ENCODE measurements around the gene WFDC6.

DNA sequence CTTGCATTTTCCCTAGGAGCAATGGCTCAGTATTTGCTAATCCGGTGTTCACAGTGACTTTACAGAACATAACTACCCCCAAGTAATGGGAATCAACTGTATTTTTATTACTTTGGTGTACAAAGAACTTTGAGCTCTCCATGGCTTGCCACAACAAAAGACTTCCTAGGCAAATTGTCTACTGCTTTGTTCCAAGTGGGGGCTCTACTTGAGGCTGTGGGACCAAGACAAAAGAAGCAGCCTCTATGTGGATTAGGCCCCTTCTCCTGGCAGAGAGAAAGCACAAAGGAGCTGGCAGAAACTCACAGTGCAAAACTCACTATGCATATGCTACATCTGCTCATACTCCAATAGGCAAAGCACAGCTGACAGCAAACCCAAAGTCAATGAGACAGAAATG, 38.9 kb upstream of the WFDC6 start:
- no peak for TF ChIP-seq EHMT2 (IDR thresholded peaks at IDR 0.05; ENCODE audit: low read depth)
- TF ChIP-seq MYC (IDR thresholded peaks at IDR 0.05; ENCODE audit: borderline replicate concordance, low read length), result no peak
- no peak for TF ChIP-seq CTCF (IDR thresholded peaks at IDR 0.05)
- TF ChIP-seq HMGXB4 (CRISPR knock-in tag; IDR thresholded peaks at IDR 0.05; ENCODE audit: borderline replicate concordance), result no peak
- TF ChIP-seq MAX (IDR thresholded peaks at IDR 0.05), result no peak
- no peak for TF ChIP-seq POLR2AphosphoS2 (conservative IDR thresholded peaks at IDR 0.05; ENCODE audit: low read length)
- no peak for TF ChIP-seq RFX5 (IDR thresholded peaks at IDR 0.05)

Measured in A549 (cell line).